Heart left ventricle (tissue), 16 donors: ENCODE results near the gene SLC22A8. TPM values are rescaled to one million over a fixed set of nuclear protein-coding genes. Genes with fewer than 3 reads are reported as not detected.

ENCODE experiments used
- ATAC-seq, 4 donors: fragments of 200-7000 bp; cut with Tn5 transposase; one replicate each; pipeline ENCODE4 v1.9.1; 2020 to 2022; ENCODE audit warnings: moderate library complexity in 4 of 4, mild to moderate bottlenecking in 3 of 4, moderate number of reproducible peaks in 1 of 4
- DNase-seq, 5 donors: peaks; one replicate each; pipeline ENCODE4 v3.0.0-alpha.2; 2020
- H3K27ac ChIP-seq, 12 donors: fragments of 200-600 bp; sonication (generic) in 4 of 12; one replicate each; pipeline versions ENCODE4 v1.5.0 to v1.8.0; 2016 to 2022; ENCODE audit warnings: mild to moderate bottlenecking in 2 of 12
- H3K27me3 ChIP-seq, 9 donors: fragments of 200-600 bp; sonication (generic) in 2 of 9; one replicate each; pipeline versions ENCODE4 v1.5.1 to v1.8.0; 2016 to 2022; ENCODE audit warnings: mild to moderate bottlenecking in 3 of 9
- H3K36me3 ChIP-seq, 9 donors: fragments of 200-600 bp; sonication (generic) in 2 of 9; one replicate each; pipeline versions ENCODE4 v1.5.0 to v1.8.0; 2018 to 2022; ENCODE audit warnings: mild to moderate bottlenecking in 2 of 9
- H3K4me1 ChIP-seq, 12 donors: fragments of 200-600 bp; sonication (generic) in 4 of 12; one replicate each; pipeline versions ENCODE4 v1.5.0 to v1.8.0; 2016 to 2022; ENCODE audit warnings: mild to moderate bottlenecking in 3 of 12
- H3K4me3 ChIP-seq, 12 donors: fragments of 200-600 bp; sonication (generic) in 4 of 12; one replicate each; pipeline versions ENCODE4 v1.5.0 to v1.8.0; 2017 to 2022; ENCODE audit warnings: mild to moderate bottlenecking in 9 of 12, moderate library complexity in 4 of 12
- H3K9me3 ChIP-seq, 12 donors: fragments of 200-600 bp; sonication (generic) in 4 of 12; one replicate each; pipeline versions ENCODE4 v1.5.0 to v1.8.0; 2016 to 2022; ENCODE audit warnings: mild to moderate bottlenecking in 1 of 12
- CTCF ChIP-seq, 12 donors: fragments of 200-600 bp; sonication (generic) in 4 of 12; IDR thresholded peaks; one replicate each; pipeline versions ENCODE4 v1.5.0 to v1.8.0; 2018 to 2022; ENCODE audit warnings: antibody characterized with exemption in 12 of 12, mild to moderate bottlenecking in 5 of 12
- POLR2A ChIP-seq, 2 donors: fragments of 450-650 bp; IDR thresholded peaks; one replicate each; pipeline ENCODE4 v1.6.1; 2017; ENCODE audit warnings: antibody characterized with exemption in 2 of 2, mild to moderate bottlenecking in 2 of 2, moderate library complexity in 2 of 2
- WGBS, 4 donors: extraction: QIAGEN DNeasy Blood & Tissue Kit in 2 of 4; methylation state at CpG; one replicate each; pipeline versions ENCODE4 v1.1.5 to v1.1.7; 2013 to 2018; 5-methylcytosine and 5-hydroxymethylcytosine counted together
- intact Hi-C, 10 donors: fragments of 100-400 bp; cut with DNase I; formaldehyde crosslinking; loops; one replicate each; pipeline versions ENCODE4 v1.11.1 to v1.14.2; 2022
- polyA plus RNA-seq, 2 donors: library from polyadenylated mRNA; stranded (reverse); fragments of 200-250 nt; gene quantifications; one replicate each; pipeline ENCODE4 v1.2.3, GENCODE V29; 2013
- total RNA-seq, 9 donors: library from RNA; depleted of rRNA in 2 of 9; stranded (reverse); fragments of >200 nt in 2 of 9; fragmentation: NEBNext Ultra II Directional in 3 of 9; extraction: Animal tissue kit (Norgen Biotek cat#: 25700) in 3 of 9; gene quantifications; one replicate each; pipeline versions ENCODE4 v1.1.0 to v1.2.4, GENCODE V29; 2016 to 2023
- donor health status: ischemic (EF 13 %, LVEDD 7.1; RV severe dilation, severe dysfunction).
- donor health status: healthy with polysubstance abuse.
- donor health status: DM: no; HTN: yes; CAD: no.
- donor health status: DM: no; HTN: no; CAD: no.
- donor health status: ischemic (EF 25% LVEDD 6.9; RV normal size, moderate dysfunction).
- donor health status: ischemic (EF 25% LVEDD 5.7; RV mildly dilated, moderate dysfunction).
- donor health status: healthy.
- donor health status: DM: yes; HTN: yes; CAD: no.
- donor health status: ischemic (EF 35%, LVEDD 5.7; RV mildly dilated, moderate dysfunction).
- donor health status: nonischemic (EF 11% LVEDD 7.7; RV severe dilation, severe dysfunction).
- donor health status: DM: yes; HTN: yes; CAD: no.
- donor health status: PGD.
- donor health status: ischemic (EF 29% LVEDD 5.4; RV normal size, mild dysfunction).
- donor health status: nonischemic (EF 23%, LVEDD 6.1; RV moderate dilation, normal function).

The SLC22A8 gene
- total and polyA plus RNA-seq, 11 donors, result not detected

DNA sequence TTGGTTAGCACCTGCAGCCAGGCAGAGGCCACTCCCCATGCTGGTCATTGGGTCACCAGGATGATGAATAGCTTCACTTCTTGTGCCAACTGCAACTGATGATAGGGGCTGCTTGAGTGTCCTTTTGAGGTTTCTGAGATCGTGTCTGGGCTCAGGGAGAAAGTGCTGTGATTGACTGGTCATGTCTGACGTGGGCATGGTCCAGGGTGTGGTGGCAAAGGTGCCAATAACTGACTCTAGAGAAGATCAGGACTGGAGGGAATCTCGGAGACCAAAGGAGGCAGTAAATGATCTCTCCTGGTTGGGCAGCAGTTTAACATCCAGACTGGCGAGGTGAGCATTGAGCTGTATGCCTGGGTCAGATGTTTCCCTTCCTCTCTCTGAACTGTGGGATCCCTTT lies 20.9 kb downstream of the SLC22A8 start:
- DNase-seq, result no peak
- intact Hi-C loops, result no loop called here
- H3K9me3 ChIP-seq, result no peaks in the 10 kb centered on the region
- H3K27me3 ChIP-seq, result peaks cover 0 to 3% (median 0%) of the 10 kb centered on the region in 9 donors
- 74 to 82% (median 76%) methylated on average over 4 of the region's 4 CpGs for WGBS, 4 donors
- ATAC-seq, result no peak
- H3K27ac ChIP-seq, result no peak overlapping the region
- TF ChIP-seq CTCF (IDR thresholded peaks at IDR 0.05) (no peak), POLR2A (IDR thresholded peaks at IDR 0.05) (no peak)
- H3K4me1 ChIP-seq, result no peaks in the 10 kb centered on the region
- no peak overlapping the region for H3K4me3 ChIP-seq
- H3K36me3 ChIP-seq, result no peaks in the 10 kb centered on the region

- no peak for TF ChIP-seq POLR2A (IDR thresholded peaks at IDR 0.05)
- TF ChIP-seq CTCF (IDR thresholded peaks at IDR 0.05), result no peak
- Histone ChIP-seq H3K9me3 (no peaks in the 10 kb centered on the region), H3K4me3 (no peak overlapping the region), H3K4me1 (no peaks in the 10 kb centered on the region), H3K27ac (no peak overlapping the region), H3K27me3 (no peaks in the 10 kb centered on the region), H3K36me3 (no peaks in the 10 kb centered on the region)
- 55 to 77% (median 68%) methylated on average over 2 to 5 of the region's 5 CpGs for WGBS, 4 donors
- DNase-seq, result no peak
- no peak for ATAC-seq
- intact Hi-C loops, result no loop called here
Observed at GRCh38 chr11:62988276-62988675, 27.4 kb downstream of the SLC22A8 start.

DNA sequence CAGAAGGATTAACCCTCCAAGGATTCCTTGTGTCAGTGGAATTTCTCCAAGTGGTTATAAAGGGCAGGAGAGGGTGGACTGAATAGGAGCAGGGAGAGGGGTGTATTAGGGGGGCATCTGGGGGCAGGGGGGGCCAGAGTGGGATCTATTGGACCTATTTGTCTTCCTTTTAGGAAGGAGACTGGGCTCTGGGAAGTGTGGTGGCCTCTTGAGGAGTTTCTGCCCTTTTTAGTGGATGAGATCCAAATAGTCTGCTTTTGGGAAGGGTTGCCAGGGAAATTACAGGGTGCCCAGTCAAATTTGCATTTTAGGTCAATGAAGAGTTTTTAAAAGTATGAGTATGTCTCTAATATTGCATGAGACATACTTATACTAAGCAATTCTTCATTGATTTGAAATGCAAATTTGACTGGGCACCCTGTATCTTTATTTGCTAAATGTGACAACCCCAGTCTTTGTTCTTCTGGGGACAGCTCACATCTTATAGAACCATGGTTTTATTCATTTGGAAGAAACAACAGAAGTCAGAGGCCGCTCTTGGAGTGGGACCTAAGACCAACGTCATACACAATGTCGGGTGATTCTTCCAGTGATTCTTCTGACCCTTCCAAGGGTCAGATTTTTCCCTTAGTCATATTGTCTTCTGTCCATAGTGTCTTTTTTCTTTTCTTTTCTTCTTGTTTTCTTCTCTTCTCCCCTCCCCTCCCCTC lies 30.4 kb downstream of the SLC22A8 start:
- TF ChIP-seq POLR2A (IDR thresholded peaks at IDR 0.05), result no peak
- no peak for TF ChIP-seq CTCF (IDR thresholded peaks at IDR 0.05)
- DNase-seq (no peak), ATAC-seq (no peak)
- Histone ChIP-seq H3K27ac (no peak overlapping the region), H3K36me3 (no peaks in the 10 kb centered on the region), H3K27me3 (no peaks in the 10 kb centered on the region), H3K9me3 (no peaks in the 10 kb centered on the region), H3K4me3 (no peak overlapping the region), H3K4me1 (no peaks in the 10 kb centered on the region)
- WGBS, 4 donors, result 73 to 86% (median 84%) methylated on average over 3 of the region's 3 CpGs
- intact Hi-C loops, result no loop called here

DNA sequence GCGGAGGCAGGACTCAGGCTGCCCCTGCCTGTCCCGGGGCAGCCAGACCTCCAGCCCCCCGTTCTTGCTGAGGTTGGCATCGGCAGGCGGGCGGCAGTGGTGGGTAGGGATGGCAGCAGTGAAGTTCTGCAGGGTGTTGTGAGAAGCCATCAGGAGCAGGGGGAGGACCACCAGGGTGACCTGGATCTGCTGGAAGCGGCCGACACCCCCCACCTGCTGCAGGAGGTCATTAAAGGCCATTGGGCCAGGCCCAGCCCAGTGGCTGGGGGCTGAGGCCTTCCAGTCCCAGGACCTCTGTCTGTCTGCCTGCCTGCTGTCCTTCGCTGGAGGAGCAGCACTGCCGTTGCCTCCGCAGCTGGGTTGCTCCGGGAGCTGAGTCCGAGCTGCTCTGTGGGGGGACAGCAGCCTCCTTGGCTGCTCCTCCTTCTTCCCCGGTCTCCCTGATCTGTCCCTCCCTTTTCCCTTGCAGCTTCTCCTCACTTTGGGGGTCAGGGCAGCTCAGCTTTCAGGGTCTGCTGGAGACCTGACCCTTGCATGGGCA lies 31.1 kb downstream of the SLC22A8 start, which contains the start of gene SLC22A6:
Gene SLC22A6, minus strand, starts transcription at position 517 of the 541 bp plus-strand sequence. Its CDS starts 277 bp downstream, at position 240.
- no peaks in the 10 kb centered on the region for H3K27me3 ChIP-seq
- H3K27ac ChIP-seq, result no peak within 1 kb of the TSS
- TF ChIP-seq CTCF (IDR thresholded peaks at IDR 0.05), result no peak
- no peak for TF ChIP-seq POLR2A (IDR thresholded peaks at IDR 0.05)
- WGBS, 4 donors, result 64 to 72% (median 66%) methylated on average over 10 to 14 of the region's 14 CpGs
- H3K4me1 ChIP-seq, result no peaks in the 10 kb centered on the region
- intact Hi-C loops, result no loop called here
- no peaks in the 10 kb centered on the region for H3K9me3 ChIP-seq
- H3K4me3 ChIP-seq, result no peak within 1 kb of the TSS
- ATAC-seq, result no peak
- DNase-seq, result no peak
- no peaks in the 10 kb centered on the region for H3K36me3 ChIP-seq
